Fibroblast of pulmonary artery (primary cell): ENCODE measurements around the gene IL21R.

Experiments used
- DNase-seq: peaks from one replicate; pipeline ENCODE4 v3.0.0-alpha.2; 2010; ENCODE audit warnings: low read depth
- H3K4me3 ChIP-seq: replicated peaks from 2 replicates; pipeline ENCODE4 v1.5.1; 2011; ENCODE audit warnings: low read depth, mild to moderate bottlenecking, control low read depth, low read length, moderate library complexity
- CTCF ChIP-seq: IDR thresholded peaks from 2 replicates; pipeline ENCODE4 v1.5.1; 2011; ENCODE audit warnings: mild to moderate bottlenecking, control low read depth, low read length, inconsistent platforms; ENCODE audit errors: missing control alignments

Gene IL21R

GRCh38 chr16:27402964-27403600, 1.1 kb downstream of the IL21R start:
- no peak overlapping the region for H3K4me3 ChIP-seq
- TF ChIP-seq CTCF = no peak
- no peak for DNase-seq

GRCh38 chr16:27403601-27403992, 1.6 kb downstream of the IL21R start:
- H3K4me3 ChIP-seq = no peak overlapping the region
- no peak for DNase-seq
- no peak for TF ChIP-seq CTCF

DNA sequence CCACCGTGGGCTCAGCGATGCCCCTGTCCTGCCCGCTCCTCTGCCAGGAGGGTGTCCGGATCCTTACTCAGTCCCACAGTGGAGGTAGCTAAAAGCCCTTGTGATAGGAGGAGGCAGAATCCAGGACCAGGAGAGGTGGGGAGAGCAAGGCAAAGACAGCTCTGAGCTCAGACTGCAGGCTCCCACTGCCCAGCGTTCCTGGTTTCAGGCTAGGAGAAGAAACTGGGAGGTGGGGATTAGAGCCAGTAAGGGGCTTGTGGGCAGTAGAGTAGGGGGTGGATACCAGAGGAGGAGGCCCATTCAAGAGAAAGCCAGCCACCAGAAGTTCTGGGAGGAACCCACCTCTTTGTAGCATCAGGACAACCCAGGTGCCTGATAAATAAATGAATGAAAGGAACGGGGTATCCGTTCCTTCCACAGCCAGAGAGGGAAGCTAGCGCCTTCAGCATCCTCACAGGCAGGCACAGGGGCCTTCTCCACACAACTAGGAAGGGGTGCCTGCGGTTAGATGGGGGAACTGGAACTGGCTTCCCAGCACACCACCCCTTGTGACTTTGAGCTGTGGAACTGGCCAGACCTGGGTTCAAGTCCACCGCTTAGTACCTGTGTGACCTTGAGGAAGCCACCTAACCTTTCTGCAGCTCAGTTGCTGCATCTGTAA, 2.3 kb downstream of the IL21R start:
- TF ChIP-seq CTCF = no peak
- no peak overlapping the region for H3K4me3 ChIP-seq
- no peak for DNase-seq

- H3K4me3 ChIP-seq = no peak overlapping the region
- no peak for DNase-seq
- TF ChIP-seq CTCF = no peak
Measured at GRCh38 chr16:27405546-27406451, 3.8 kb downstream of the IL21R start.

- no peak overlapping the region for H3K4me3 ChIP-seq
- no peak for DNase-seq
- TF ChIP-seq CTCF = no peak
Measured at GRCh38 chr16:27406511-27407128, 4.6 kb downstream of the IL21R start.

DNA sequence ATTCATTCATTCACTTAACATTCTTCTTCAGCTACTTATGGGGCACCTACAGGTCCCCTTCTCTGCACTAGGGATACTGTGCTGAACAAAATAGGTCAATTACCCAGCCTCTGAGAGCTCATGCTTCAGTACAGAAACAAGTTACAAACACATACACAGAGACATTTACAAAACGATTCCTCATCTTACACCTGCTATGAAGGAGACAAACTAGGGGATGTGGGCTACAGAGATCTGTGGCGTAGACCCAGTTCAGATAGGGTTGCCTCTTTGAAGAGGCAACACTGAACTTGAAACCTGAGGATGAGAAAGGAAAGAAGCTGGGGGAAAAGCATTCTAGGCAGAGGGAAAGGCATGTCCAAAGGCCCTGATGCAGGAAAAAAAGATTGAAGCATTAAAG, 5.2 kb downstream of the IL21R start:
- no peak for DNase-seq
- no peak for TF ChIP-seq CTCF
- H3K4me3 ChIP-seq = no peak overlapping the region
